HG03066 (cell line): Measurements from ENCODE around the gene CACNG3.
"Not testable (repeated sequence)": the region's sequence is repeated elsewhere in the genome, so short reads cannot be mapped to it uniquely, and the experiment has no call there.

ENCODE experiments used
- ATAC-seq: cut with Tn5 transposase; IDR thresholded peaks from one replicate; pipeline ENCODE4 v1.9.1; 2021; ENCODE audit warnings: low read depth; ENCODE audit not compliant: unreplicated experiment

Gene CACNG3

DNA sequence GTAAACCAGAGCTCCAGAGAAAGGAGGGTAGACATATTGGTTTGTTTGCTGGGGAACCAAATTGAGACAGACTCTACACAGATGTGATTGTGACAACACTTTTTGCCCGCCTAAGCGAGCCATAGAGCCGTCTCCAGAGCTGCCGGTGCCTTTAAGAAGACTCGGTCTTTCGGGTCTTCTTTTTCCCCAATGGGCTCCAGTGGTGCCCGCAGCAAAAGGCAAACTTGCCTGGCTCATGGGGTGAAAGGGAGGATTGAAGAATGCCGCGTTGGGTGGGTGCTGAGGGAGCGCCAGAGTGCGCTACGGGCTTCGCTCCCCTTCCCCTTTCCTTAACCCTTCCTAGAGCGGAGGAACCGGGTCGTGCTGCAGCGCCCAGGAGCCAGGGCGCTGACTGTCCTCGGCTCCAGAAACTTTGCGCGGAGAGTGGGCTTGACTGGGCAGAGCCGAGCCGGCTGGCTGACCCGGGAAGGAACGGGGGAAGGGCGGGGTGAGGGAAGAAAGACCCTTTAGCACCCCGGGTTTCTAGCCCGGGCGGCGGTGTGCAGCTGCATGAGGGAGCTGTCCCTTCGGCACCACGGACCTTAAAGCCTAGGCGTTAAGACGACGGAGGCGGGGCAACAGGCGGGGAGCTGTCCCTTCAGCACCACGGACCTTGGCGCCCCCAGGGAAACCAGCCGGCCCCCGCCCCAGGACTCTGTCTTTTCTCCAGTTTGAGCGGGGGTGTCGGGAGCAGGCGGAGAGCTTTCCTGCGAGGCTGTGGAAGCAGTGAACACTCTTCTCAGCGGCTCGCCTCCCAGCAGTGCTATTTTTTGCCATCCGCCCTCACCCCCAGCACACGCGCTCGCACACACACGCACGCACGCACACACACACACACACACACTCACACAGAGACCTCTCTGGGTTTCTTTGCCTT lies at the start of gene CACNG3:
TSS of gene CACNG3 (plus strand) at position 880 of the 916 bp plus-strand sequence. CDS start 420 bp downstream, outside the sequence.
- ATAC-seq, result no peak

GRCh38 chr16:24206926-24207325 lies 49.2 kb upstream of the CACNG3 start:
- no peak for ATAC-seq

DNA sequence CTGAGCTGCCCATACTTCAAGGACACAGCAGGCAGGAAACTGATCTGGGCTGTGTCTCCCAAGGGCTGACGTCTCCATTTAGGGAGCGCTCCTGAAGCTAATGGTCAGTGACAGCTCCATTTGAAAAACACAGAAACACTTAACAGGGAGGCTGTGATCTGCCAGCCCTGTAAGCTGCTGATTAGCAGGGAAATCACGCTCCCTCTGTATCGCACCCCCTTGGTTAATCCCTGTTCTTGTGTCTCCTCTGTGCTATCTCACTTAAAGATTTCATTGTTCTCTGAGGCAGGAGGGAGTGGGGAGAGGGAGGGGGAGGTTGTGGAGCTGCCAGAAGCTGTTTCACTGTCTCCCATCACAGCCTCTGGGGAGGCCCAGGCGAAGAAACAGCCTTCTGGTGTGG lies 47.4 kb upstream of the CACNG3 start:
- ATAC-seq, result no peak

DNA sequence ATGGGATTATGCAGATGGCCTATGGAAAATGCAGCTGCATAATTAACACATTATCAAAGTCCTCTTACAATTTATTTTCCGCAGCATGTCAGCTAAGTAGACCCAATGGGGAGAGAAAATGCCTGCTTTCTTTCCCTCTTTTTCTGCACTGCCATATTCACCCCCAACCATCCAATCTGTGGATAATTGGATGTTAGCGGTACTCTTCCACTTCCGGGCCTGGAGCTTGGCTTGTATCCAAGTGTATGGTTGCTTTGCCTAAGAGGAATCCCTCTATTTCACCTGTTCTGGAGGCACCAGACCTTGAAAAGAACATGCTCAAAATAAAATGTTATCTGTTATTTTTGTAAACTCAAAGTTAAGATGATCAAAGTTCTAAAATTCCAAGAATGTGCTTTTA lies 41.1 kb upstream of the CACNG3 start:
- ATAC-seq, result no peak

DNA sequence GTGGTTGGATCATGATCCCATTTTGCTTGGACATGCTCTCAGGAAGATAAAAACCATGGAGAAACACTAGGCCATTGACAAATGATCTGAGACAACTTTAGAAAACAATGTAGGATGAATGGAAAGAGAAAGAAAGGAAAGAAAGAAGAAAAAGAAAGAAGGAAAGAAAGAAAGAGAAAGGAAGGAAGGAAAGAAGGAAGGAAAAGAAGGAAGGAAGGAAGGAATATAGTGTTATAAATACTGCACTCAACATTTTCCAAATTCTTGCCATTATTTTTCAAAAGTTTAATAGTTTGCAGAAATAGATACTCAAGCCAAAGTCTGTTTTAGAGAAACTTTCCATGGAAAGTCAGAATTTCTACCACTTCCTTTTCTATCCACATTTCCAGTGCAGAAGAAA lies 39.2 kb upstream of the CACNG3 start:
- ATAC-seq, result no peak

DNA sequence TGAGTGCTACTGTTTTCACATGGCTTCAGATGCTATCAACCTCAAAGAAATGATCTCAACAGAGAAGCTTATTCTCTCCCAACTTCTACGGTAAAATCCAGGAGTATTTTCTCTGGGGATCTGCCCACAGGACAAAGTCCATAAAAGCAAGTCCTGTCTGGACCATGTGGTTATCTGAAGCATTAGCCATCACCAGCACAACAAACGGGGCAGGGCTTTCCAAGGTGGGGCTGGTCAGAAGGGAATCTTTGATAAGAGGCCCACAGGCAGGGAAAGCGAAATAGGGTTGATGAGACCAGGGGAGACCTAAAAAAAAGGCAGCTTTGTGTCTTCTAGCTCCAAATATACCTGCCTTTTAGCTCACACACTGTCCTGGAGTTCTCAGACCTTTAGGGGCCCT lies 38.7 kb upstream of the CACNG3 start:
- ATAC-seq, result no peak

DNA sequence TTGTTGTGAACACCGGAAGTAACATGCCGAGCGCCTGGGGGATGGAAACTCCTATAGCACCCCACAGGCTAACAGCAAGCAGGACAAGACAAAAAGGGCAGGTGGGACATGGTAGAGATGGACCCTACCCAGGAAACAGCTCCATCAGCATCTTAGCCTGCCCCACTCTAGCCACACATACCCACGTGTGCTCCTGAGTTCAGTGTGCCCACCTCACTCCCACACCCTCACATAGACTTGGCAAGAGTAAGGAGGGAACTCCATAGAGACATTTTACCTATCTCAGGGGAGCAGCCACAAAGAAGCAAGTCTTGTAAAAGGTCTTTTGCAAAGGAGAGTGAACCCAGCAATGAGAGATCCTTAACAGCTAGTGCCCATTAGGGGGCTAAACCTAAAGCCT lies 37.8 kb upstream of the CACNG3 start:
- no peak for ATAC-seq

GRCh38 chr16:24221219-24221618 lies 34.9 kb upstream of the CACNG3 start:
- no peak for ATAC-seq

GRCh38 chr16:24228514-24228913 lies 27.6 kb upstream of the CACNG3 start:
- ATAC-seq, result no peak

GRCh38 chr16:24232936-24233335 lies 23.2 kb upstream of the CACNG3 start:
- no peak for ATAC-seq

GRCh38 chr16:24234737-24235136 lies 21.4 kb upstream of the CACNG3 start:
- no peak for ATAC-seq

DNA sequence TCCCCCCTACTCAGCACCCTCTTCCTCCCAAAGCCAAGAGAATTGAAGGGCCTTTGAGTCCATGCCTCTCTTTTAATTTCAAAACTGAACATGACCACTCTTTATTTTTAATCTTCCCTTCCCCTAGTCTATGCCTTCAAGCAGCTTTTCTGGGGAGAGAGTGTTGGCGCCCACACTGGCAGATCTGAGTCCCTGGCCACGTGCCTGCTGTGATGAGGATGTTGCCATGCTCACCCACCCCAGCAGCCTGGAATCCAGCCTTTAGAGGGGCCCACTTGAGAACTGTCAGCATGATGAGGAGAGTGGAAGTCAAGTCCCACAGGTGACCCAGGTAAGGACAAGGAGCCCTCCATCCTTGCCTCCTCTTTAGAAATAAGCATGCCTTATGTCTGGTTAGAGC lies 20.3 kb upstream of the CACNG3 start:
- no peak for ATAC-seq

DNA sequence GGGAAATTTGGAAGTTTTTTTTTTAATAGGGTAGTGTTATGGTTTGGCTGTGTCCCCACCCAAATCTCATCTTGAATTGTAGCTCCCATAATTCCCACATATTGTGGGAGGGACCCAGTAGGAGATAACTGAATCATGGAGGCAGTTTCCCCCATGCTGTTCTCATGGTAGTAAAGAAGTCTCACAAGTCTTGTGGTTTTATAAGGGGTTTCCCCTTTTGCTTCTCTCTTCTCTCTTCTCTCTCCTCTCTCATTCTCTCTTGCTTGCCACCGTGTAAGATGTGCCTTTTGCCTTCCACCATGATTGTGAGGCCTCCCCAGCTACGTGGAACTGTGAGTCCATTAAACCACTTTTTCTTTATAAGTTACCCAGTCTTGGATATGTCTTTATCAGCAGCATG lies 17.3 kb upstream of the CACNG3 start:
- not testable (repeated sequence) for ATAC-seq

GRCh38 chr16:24246911-24247607 lies 9.1 kb upstream of the CACNG3 start:
- ATAC-seq, result no peak

DNA sequence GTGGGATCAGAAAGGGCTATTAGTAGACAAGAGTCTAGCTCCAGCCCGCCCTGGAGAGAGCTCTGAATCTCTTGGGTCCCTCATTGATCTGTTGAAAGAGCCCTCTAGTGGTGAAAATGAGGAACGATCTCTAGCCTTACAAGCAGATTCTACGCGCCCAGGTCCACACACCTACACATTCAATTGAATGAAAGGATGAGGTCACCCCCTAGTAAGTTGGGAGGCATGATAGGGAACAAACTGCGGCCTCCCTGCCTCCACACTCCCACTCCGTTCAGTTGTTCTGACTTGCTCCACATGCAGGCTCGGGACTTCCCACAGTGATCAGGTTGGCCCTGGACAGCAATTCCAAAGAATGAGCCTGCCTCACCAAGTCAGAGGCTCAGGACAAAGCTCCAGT lies 2.9 kb upstream of the CACNG3 start:
- no peak for ATAC-seq

GRCh38 chr16:24257958-24258357 lies 1.8 kb downstream of the CACNG3 start:
- ATAC-seq, result no peak

- ATAC-seq, result no peak
These were observed 2.7 kb downstream of the CACNG3 start for GRCh38 chr16:24258791-24259190.

DNA sequence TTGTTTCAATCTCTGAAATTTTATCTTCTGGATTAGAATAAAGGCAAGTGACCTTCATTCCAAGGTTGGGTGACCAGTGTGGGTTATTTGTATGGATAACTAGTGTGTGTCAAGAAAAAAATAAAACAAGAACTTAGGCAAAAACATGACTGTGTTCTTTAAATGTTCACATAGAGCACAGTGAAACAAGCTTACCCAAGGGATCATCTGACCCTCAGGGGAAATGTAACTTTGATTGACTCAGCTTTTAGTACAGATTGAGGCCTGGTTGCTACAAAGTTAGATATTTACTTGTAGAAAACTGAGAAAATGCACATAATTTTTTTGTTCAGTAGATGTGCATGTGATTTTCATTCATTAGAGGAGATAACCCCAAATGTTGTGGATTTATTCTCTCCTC lies 6.7 kb downstream of the CACNG3 start:
- ATAC-seq, result no peak

GRCh38 chr16:24270721-24271442 lies 14.7 kb downstream of the CACNG3 start:
- no peak for ATAC-seq

GRCh38 chr16:24272379-24272778 lies 16.2 kb downstream of the CACNG3 start:
- ATAC-seq, result no peak

DNA sequence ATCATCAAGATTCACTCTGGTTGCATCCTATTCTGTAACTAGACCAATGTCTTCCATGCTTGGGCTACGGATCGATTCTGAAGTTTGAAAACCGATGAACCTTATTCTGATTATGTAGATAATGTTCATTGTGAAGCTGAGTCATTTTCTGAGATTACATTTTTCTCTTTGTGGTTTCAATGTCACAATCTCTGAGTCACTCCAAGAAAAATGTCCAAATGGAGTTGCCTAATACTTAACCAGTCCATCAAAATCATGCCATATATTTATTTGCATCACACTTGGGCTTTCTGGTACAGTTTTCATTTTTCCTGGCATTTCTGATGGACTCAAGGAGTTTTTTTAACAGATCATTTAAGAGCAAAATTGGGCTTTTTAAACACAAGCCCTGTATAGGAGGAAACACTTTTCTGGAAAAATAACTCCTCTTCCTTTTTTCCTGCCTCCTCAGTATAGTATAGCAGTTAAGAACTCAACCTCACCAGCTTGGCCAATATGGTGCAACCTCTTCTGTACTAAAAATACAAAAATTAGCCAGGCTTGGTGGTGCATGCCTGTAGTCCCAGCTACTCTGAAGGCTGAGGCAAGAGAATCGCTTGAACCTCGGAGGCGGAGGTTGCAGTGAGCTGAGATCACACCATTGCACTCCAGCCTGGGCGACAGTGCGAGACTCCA lies 17.5 kb downstream of the CACNG3 start:
- no peak for ATAC-seq
